HG03103 (cell line): ENCODE data around the gene GTF3C5.
"Not testable (repeated sequence)": the region's sequence is repeated elsewhere in the genome, so short reads cannot be mapped to it uniquely, and the experiment has no call there.

Experiments used
- ATAC-seq: cut with Tn5 transposase; IDR thresholded peaks from one replicate; pipeline ENCODE4 v1.9.1; 2021; ENCODE audit warnings: low read depth; ENCODE audit not compliant: unreplicated experiment

The GTF3C5 gene

GRCh38 chr9:133051281-133051900, 20.6 kb downstream of the GTF3C5 start:
- no peak for ATAC-seq

GRCh38 chr9:133051966-133052539, 21.3 kb downstream of the GTF3C5 start:
- no peak for ATAC-seq

DNA sequence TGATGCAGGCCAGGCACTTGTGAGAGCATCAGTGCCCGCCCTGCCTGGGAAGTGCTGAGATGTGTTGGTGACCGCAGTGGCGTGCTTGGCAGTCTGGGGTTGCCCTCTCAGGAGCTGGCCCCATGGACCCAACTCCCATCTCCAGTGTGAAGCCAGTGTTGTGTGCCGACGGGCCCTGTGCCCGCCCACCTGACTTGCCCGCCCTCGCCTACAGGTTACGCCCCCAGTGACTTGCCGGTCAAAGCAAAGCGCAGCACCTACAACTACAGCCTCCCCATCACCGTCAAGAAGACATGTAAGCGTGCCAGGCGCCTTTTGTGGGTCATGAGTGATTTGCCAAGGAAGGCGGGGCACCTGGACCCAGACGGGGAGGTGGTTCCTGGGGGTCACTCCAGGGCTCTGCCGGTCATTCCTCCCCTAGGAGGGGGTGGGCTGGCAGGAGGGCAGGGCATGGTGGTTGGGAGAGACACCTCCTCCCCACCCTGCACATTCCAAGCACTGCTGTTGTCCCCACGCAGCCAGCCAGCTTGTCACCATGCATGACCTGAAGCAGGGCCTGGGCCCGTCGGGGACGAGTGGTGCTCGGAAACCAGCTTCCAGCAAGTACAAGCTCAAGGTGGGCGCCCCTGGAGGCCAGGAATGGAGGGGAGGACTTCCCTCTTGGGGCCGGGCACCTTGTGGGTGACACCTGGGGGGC, 23.5 kb downstream of the GTF3C5 start:
- no peak for ATAC-seq

- ATAC-seq = no peak
Observed at GRCh38 chr9:133054966-133055365, 24.2 kb downstream of the GTF3C5 start.

DNA sequence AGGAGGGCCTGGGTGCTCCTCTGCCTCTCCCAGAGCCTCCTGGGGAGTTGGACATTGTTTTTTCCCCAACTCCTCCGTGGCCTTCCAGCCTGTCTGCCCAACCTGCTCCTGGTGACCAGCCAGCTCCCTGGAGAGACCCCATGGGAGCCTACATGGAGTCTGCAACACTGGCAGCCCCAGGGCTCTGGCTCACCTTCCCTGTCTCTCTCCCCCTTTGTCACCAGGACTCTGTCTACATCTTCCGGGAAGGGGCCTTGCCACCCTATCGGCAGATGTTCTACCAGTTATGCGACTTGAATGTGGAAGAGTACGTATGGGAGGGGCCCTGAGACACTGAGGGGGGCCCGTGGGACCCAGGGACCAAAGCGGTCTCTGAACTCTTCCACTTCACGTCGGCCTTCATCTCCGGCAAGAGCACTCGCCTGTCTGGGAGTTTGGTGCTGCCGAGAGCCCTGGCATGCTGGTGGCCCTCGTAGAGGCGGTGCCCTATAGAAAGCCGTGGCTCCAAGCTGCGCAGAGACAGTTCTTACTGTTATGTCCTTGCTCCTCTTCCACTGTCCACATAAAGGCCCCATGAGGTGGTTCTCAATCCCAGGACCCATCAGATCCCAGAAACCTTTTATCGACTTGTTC, 25.1 kb downstream of the GTF3C5 start:
- no peak for ATAC-seq

DNA sequence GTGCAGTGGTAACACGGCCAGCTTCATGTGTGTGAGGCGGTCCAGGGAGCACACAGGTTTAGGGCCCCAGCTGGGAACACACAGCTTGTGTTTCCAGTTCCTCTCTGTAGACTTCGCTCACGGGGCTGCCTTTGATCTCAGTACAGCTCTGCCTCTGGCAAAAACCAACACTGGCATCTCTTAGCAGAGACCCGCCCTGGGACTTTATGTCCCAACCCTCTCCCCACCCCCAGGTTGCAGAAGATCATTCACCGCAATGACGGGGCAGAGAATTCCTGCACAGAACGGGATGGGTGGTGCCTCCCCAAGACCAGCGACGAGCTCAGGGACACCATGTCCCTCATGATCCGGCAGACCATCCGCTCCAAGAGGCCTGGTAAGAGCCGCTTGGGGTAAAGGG, 25.7 kb downstream of the GTF3C5 start:
- no peak for ATAC-seq

- no peak for ATAC-seq
Observed at GRCh38 chr9:133057006-133057405, 26.2 kb downstream of the GTF3C5 start.

DNA sequence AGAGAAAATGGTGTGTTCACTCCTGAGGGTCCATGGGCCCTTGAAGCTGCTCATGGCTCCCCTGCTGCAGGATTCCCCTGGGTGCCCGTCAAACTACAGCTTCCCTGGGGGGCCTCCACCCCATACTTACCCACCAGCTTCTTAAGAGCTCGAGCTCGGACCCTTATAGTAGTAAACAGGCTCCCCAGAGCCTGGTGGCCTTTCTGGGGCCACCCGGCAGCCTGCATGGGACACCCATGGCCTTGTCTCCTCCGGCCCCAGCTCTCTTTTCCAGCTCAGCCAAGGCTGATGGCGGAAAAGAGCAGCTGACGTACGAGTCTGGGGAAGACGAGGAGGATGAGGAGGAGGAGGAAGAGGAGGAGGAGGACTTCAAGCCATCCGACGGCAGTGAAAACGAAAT, 26.8 kb downstream of the GTF3C5 start:
- ATAC-seq = no peak

- ATAC-seq = no peak
Observed at GRCh38 chr9:133058071-133058470, 27.3 kb downstream of the GTF3C5 start.

GRCh38 chr9:133058550-133059320, 27.9 kb downstream of the GTF3C5 start:
- no peak for ATAC-seq

GRCh38 chr9:133059623-133060022, 28.8 kb downstream of the GTF3C5 start:
- ATAC-seq = no peak

DNA sequence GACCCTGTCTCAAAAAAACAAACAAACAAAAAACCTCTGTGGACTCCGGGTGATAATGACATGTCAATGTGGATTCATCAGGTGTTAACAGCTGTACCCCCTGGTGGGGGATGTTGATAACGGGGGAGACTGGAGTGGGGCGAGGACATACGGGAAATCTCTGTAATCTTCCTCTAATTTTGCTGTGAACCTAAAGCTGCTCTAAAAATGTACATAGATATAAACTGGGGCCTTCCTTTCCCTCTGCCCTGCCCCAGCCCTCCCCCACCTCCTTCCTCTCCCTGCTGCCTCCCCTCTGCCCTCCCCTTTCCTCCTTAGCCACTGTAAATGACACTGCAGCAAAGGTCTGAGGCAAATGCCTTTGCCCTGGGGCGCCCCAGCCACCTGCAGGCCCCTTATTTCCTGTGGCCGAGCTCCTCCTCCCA, 29.6 kb downstream of the GTF3C5 start:
- no peak for ATAC-seq

GRCh38 chr9:133061019-133061763, 30.4 kb downstream of the GTF3C5 start:
- not testable (repeated sequence) for ATAC-seq

DNA sequence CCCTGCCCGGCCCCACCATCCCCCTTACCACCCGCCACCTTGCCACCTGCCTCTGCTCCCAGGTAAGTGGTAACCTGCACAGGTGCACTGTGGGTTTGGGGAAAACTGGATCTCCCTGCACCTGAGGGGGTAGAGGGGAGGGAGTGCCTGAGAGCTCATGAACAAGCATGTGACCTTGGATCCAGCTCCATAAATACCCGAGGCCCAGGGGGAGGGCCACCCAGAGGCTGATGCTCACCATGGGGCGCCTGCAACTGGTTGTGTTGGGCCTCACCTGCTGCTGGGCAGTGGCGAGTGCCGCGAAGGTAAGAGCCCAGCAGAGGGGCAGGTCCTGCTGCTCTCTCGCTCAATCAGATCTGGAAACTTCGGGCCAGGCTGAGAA, 31.0 kb downstream of the GTF3C5 start, which contains the start of gene CEL:
Gene CEL (plus strand): TSS at position 218 of the 382 bp plus-strand sequence. CDS start 22 bp downstream, at position 240.
- ATAC-seq = not testable (repeated sequence)

DNA sequence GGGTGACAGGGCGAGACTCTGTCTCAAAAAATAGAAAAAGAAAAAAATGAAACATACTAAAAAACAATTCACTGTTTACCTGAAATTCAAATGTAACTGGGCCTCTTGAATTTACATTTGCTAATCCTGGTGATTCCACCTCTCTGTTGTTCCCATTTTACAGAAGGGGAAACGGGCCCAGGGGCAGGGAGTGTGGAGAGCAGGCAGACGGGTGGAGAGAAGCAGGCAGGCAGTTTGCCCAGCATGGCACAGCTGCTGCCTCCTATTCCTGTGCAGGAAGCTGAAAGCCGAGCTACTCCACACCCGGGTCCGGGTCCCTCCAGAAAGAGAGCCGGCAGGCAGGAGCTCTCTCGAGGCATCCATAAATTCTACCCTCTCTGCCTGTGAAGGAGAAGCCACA, 31.8 kb downstream of the GTF3C5 start:
- ATAC-seq = not testable (repeated sequence)

GRCh38 chr9:133063159-133063499, 32.3 kb downstream of the GTF3C5 start:
- no peak for ATAC-seq

GRCh38 chr9:133063500-133064231, 32.9 kb downstream of the GTF3C5 start:
- ATAC-seq = no peak

DNA sequence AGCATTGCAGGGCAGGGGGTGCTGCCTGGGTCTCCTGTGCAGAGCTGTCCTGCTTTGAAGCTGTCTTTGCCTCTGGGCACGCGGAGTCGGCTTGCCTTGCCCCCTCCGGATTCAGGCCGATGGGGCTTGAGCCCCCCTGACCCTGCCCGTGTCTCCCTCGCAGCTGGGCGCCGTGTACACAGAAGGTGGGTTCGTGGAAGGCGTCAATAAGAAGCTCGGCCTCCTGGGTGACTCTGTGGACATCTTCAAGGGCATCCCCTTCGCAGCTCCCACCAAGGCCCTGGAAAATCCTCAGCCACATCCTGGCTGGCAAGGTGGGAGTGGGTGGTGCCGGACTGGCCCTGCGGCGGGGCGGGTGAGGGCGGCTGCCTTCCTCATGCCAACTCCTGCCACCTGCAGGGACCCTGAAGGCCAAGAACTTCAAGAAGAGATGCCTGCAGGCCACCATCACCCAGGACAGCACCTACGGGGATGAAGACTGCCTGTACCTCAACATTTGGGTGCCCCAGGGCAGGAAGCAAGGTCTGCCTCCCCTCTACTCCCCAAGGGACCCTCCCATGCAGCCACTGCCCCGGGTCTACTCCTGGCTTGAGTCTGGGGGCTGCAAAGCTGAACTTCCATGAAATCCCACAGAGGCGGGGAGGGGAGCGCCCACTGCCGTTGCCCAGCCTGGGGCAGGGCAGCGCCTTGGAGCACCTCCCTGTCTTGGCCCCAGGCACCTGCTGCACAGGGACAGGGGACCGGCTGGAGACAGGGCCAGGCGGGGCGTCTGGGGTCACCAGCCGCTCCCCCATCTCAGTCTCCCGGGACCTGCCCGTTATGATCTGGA, 33.7 kb downstream of the GTF3C5 start:
- ATAC-seq = no peak

DNA sequence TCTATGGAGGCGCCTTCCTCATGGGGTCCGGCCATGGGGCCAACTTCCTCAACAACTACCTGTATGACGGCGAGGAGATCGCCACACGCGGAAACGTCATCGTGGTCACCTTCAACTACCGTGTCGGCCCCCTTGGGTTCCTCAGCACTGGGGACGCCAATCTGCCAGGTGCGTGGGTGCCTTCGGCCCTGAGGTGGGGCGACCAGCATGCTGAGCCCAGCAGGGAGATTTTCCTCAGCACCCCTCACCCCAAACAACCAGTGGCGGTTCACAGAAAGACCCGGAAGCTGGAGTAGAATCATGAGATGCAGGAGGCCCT, 34.2 kb downstream of the GTF3C5 start:
- ATAC-seq = no peak
